Hepatocyte (in vitro differentiated cells): Measurements from ENCODE around the gene PRPS1.

ENCODE experiments used
- CTCF ChIP-seq: fragments of 200-600 bp; sonication (generic); IDR thresholded peaks from 2 replicates; pipeline ENCODE4 v1.5.1; 2016; ENCODE audit warnings: antibody characterized with exemption, mild to moderate bottlenecking; ENCODE audit not compliant: poor library complexity
- EZH2phosphoT487 ChIP-seq: fragments of 200-600 bp; sonication (generic); IDR thresholded peaks from one replicate; pipeline ENCODE4 v1.6.1; 2018; ENCODE audit warnings: antibody characterized with exemption, mild to moderate bottlenecking, low read depth, moderate library complexity; ENCODE audit not compliant: unreplicated experiment, severe bottlenecking

DNA sequence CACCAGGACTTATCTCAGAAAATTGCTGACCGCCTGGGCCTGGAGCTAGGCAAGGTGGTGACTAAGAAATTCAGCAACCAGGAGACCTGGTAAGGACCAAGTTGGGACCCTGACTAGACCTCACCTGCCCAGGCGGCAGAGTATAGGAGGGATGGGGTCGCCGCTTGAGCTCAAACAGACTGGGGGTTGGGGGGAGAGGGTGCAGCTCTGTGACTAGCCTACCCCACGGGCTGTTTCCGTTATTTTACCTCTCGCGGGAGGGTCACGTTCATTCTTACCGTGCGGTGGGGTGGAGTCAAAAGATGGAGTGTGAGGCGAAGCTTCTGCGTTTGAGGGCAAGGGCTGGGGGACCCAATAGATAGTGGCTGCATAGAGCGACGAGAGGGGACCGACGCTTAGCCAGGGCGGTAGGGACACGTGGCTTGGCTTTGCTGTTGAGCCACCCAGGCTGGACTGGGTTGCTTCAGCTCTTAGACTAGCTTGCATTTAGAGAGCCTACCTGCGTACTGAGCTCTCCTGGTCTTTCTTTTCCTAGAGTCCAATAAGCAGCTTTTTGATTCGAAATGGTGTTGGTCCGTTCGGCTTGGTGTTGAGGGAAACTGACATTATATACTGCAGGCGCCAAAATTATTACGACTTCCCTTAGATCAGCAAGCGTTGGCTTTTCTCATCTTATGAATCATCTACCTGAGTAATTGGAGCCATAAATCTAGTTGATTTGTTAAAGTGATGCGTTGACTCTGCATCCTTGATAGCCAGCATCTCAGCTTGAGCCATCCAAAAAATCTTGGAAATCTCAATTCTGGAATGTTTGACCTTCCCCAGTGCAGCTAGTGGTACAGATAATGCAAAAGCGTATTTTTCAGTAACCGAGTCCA lies 591 bp downstream of the PRPS1 start:
- TF ChIP-seq CTCF: no peak
- no peak for TF ChIP-seq EZH2phosphoT487
